Neural progenitor cell (in vitro differentiated cells): ENCODE results near the gene ANKDD1A.

Source experiments
- CTCF ChIP-seq: fragments of 200-600 bp; sonication (generic); IDR thresholded peaks from 2 replicates; pipeline ENCODE4 v1.5.1; 2017; ENCODE audit warnings: antibody characterized with exemption, mild to moderate bottlenecking
- EZH2 ChIP-seq: fragments of 200-600 bp; sonication (generic); IDR thresholded peaks from 2 replicates; pipeline ENCODE4 v1.6.1; 2017; ENCODE audit warnings: antibody characterized with exemption, mild to moderate bottlenecking, moderate library complexity
- EZH2phosphoT487 ChIP-seq: fragments of 200-600 bp; sonication (generic); IDR thresholded peaks from 2 replicates; pipeline ENCODE4 v1.6.1; 2017; ENCODE audit warnings: antibody characterized with exemption

- no peak for TF ChIP-seq EZH2
- no peak for TF ChIP-seq CTCF
- no peak for TF ChIP-seq EZH2phosphoT487
These were observed 7.5 kb upstream of the ANKDD1A start for GRCh38 chr15:64904189-64904588.
